GM19035 (cell line): ENCODE data around the gene TULP1.
A peak's percentile ranks its signal among the peaks of the same experiment; 100 is the strongest.

ENCODE experiments used
- ATAC-seq: cut with Tn5 transposase; IDR thresholded peaks from one replicate; pipeline ENCODE4 v1.9.1; 2021; ENCODE audit not compliant: unreplicated experiment

The TULP1 gene

GRCh38 chr6:35484921-35485392 is 27.7 kb downstream of the TULP1 start:
- no peak for ATAC-seq

- ATAC-seq = no peak
Observed at GRCh38 chr6:35483893-35484645, 28.6 kb downstream of the TULP1 start.

- no peak for ATAC-seq
Observed at GRCh38 chr6:35483490-35483889, 29.2 kb downstream of the TULP1 start.

- no peak for ATAC-seq
Observed at GRCh38 chr6:35483062-35483461, 29.6 kb downstream of the TULP1 start.

GRCh38 chr6:35481226-35481625 is 31.5 kb downstream of the TULP1 start:
- ATAC-seq = no peak

DNA sequence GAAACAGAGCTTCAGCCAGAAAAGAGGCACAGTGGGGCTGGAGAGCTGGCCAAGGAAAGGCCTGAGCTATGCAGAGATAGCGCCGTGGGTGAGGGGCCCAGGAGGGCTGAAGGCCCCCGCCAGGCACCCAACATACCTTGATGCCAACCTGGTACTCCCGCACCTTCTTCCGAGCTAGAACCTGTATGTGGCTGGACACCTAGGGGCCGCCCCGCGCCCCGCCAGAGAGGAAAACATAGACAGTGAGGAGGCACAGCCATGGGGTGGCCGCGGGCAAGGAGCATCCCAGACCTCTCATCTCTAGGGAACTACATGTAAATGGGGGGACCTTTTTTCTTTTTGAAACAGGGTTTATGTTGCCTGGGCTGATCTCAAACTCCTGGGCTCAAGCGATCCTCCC is 32.5 kb downstream of the TULP1 start:
- ATAC-seq = no peak

GRCh38 chr6:35478259-35478658 is 34.4 kb downstream of the TULP1 start:
- ATAC-seq = no peak

GRCh38 chr6:35477551-35478179 is 35.0 kb downstream of the TULP1 start:
- ATAC-seq = no peak

- no peak for ATAC-seq
Observed at GRCh38 chr6:35477028-35477427, 35.7 kb downstream of the TULP1 start.

DNA sequence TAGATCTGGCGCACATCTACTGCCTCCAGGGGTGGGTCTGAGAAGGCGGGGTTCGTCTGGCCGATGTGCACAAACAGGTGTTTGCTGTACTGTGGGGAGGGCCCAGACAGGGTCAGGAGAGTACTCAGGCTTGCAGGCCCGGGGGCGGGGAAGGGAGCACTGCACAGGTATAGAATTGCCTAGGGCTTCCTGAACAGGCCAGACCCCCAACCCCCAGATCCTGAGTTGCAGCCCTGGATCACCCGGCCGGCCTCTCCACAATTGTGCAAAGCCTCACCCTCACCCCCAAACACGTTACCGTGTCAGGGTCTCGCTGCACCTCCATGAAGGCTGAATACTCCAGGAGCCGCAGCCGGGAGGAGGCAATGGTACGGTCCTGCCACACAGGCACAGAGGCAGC is 36.7 kb downstream of the TULP1 start:
- ATAC-seq = no peak

- ATAC-seq = no peak
Observed at GRCh38 chr6:35475573-35475972, 37.1 kb downstream of the TULP1 start.

DNA sequence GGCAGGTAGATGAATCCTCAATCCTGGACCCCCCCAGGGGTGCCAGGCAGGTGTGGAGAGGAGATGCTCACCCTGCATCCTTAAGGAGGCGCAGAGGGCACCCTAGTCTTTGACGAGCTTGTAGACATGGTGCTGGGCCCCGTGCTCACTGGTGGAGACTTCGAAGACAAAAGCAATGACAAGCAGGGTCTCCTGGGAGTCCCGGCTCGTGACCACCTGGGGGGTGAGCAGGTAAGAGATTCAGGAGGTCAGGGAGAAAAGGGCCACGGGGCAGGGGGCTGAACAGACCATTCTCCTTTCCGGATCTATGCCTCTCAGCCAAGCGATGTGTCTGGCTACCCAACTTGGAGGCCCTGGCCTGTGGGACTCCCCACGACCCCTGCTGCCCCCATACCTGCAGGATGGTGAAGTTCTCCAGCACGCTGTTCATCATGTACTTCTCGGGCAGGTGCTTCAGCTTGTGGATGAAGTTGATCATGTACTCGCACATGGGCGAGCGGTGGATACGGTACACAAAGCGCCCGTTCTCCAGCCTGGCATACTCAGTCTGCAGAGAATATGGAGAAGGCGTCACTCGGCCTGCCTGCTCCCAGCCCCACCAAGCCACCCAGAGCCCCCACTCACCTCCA is 37.6 kb downstream of the TULP1 start:
- no peak for ATAC-seq

GRCh38 chr6:35474131-35474941 is 38.4 kb downstream of the TULP1 start:
- no peak for ATAC-seq

- no peak for ATAC-seq
Observed at GRCh38 chr6:35473850-35474130, 38.9 kb downstream of the TULP1 start.

- ATAC-seq = no peak
Observed at GRCh38 chr6:35473075-35473849, 39.4 kb downstream of the TULP1 start.

GRCh38 chr6:35471836-35472345 is 40.8 kb downstream of the TULP1 start:
- no peak for ATAC-seq

DNA sequence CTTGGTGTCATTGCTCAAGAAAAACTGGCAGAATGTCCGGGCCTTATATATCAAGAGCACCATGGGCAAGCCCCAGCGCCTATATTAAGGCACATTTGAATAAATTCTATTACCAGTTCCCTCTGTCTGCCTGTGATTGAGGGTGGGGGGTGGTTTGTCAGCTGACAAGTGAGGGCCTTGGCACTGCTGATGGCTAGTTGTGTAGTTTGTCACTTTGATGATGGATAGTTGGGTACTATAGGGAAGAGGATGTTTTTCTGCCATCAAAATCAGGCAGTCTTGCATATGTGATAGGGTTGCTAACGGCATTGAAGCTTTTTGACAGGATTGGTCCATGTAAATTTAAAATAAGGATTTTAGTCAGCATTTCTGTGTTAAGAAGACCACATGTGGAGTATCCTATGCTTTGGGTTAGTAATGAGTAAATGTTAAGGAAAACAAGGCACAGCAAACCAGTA is 42.0 kb downstream of the TULP1 start:
- ATAC-seq = no peak

DNA sequence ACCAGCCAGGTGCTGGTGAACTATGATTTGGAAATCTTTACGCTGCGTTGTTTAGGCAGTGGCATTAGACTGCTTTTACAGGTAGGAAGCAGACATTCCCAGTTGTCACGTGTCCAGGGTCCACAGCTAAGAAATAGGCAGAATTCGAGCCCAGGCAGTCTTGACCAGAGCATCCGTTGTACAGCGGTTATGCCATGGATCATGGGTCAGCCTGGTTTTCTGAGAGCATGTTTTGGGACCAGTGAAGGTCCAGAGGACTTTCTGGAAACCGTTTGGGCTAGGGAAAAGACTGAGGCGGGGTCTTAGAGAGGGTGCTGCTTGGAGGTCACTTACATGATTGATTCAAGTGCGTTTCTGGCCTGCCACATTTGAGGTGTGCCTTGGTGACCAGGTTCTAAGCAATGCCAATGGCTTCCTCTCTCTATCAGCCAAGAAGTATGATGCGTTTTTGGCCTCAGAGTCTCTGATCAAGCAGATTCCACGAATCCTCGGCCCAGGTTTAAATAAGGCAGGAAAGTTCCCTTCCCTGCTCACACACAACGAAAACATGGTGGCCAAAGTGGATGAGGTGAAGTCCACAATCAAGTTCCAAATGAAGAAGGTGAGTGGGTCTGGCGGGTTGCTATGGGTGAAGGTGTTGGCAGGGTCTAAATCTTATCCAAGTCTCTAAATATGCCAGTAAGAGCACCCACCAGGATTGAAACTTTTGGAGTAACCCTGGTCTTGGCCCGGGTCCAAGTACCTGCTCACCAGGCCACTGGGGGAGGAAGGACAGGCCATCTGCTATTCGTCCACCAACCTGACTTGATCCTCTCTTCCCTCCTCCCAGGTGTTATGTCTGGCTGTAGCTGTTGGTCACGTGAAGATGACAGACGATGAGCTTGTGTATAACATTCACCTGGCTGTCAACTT is 42.7 kb downstream of the TULP1 start:
- ATAC-seq = no peak

- ATAC-seq = peak; percentile 5
Observed at GRCh38 chr6:35468980-35469750, 43.5 kb downstream of the TULP1 start.
